ENCODE results near the gene GDE1. TPM values are rescaled to one million over a fixed set of nuclear protein-coding genes. Genes with fewer than 3 reads are reported as not detected.

GDE1 gene
- total RNA-seq (2022; extraction: Qiagen RNA extraction) = 64.6 to 74.4 TPM (median 71.8 TPM) in 5 replicates

GRCh38 chr16:19521471-19522396, at the start of gene GDE1:
Gene GDE1, minus strand, starts transcription at chr16:19522098. Its CDS starts 134 bp downstream, at chr16:19521964.

GRCh38 chr16:19555186-19555937, 33.5 kb upstream of the GDE1 start, which contains the start of gene VPS35L:
Gene VPS35L, plus strand, starts transcription at chr16:19555703. Its CDS starts 27 bp downstream, at chr16:19555730.

GRCh38 chr16:19523559-19524355, 1.9 kb upstream of the GDE1 start, which contains the start of gene CCP110:
Gene CCP110, plus strand, starts transcription at chr16:19523942. Its CDS starts 3,940 bp downstream, at chr16:19527882.

Other genes starting within 250 kb of the GDE1 start
- gene CLEC19A, start 236.4 kb downstream of the GDE1 start, total RNA-seq (2022; extraction: Qiagen RNA extraction) = 0.08 to 0.37 TPM (median 0.09 TPM) in 5 replicates
- 4.2 to 6.8 TPM (median 4.5 TPM) in 5 replicates for gene TMC5, start 104.2 kb downstream of the GDE1 start, total RNA-seq (2022; extraction: Qiagen RNA extraction)
- 6.2 to 8.6 TPM (median 7.5 TPM) in 5 replicates for gene CCP110, start 1.8 kb upstream of the GDE1 start, total RNA-seq (2022; extraction: Qiagen RNA extraction)
- 28.2 to 31.3 TPM (median 28.8 TPM) in 5 replicates for gene VPS35L, start 33.6 kb upstream of the GDE1 start, total RNA-seq (2022; extraction: Qiagen RNA extraction)
- 38.7 to 42.7 TPM (median 40.7 TPM) in 5 replicates for gene KNOP1, start 196.1 kb upstream of the GDE1 start, total RNA-seq (2022; extraction: Qiagen RNA extraction)
- gene IQCK, start 196.2 kb upstream of the GDE1 start, total RNA-seq (2022; extraction: Qiagen RNA extraction) = 8.0 to 10.6 TPM (median 9.1 TPM) in 5 replicates